RWPE1 (cell line): ENCODE data around the gene SNHG17.
A peak's percentile ranks its signal among the peaks of the same experiment; 100 is the strongest.
"Not testable (repeated sequence)": the region's sequence is repeated elsewhere in the genome, so short reads cannot be mapped to it uniquely, and the experiment has no call there.

Source experiments
- CTCF ChIA-PET: fragments of 350-600 bp; sonication (Branson Sonifier 250); formaldehyde crosslinking; extraction: SDS; loops from one replicate; lab custom pipeline; 2021; lab: Yijun Ruan, JAX
- POLR2A ChIA-PET: fragments of 400-600 bp; formaldehyde crosslinking; extraction: SDS; loops from one replicate; lab custom pipeline; 2020; ENCODE audit warnings: antibody characterized with exemption; ENCODE audit not compliant: low non-redundant PET; lab: Yijun Ruan, JAX
- DNase-seq: peaks from one replicate; pipeline ENCODE4 v3.0.0; 2012; ENCODE audit warnings: low spot score
- H3K27ac ChIP-seq: fragments of 450-650 bp; 2 replicates; pipeline ENCODE4 v1.5.1; 2017
- CTCF ChIP-seq: fragments of 450-650 bp; conservative IDR thresholded peaks from 2 replicates; pipeline ENCODE4 v1.5.1; 2017; ENCODE audit warnings: low read depth, mild to moderate bottlenecking

The SNHG17 gene

GRCh38 chr20:38445381-38445796 lies 10.3 kb upstream of the SNHG17 start:
- POLR2A ChIA-PET: interaction anchor here (2.1 kb wide), 1 partner anchor 11 kb away, joined by 23 read pairs; the partner anchor contains the start of gene SNHG17
- no peak for TF ChIP-seq CTCF
- H3K27ac ChIP-seq: no peak overlapping the region
- CTCF ChIA-PET: interaction anchor here (0.6 to 2.8 kb wide), 4 partner anchors 11 to 555 kb away, joined by 3 to 40 read pairs (median 12); partner anchors contain the start of genes RALGAPB and SNHG17
- no peak for DNase-seq

- CTCF ChIA-PET: no interaction called here
- no peak for TF ChIP-seq CTCF
- POLR2A ChIA-PET: no interaction called here
- H3K27ac ChIP-seq: no peak overlapping the region
- no peak for DNase-seq
Observed at GRCh38 chr20:38441916-38442315, 6.8 kb upstream of the SNHG17 start.

GRCh38 chr20:38441110-38441509 lies 6.0 kb upstream of the SNHG17 start:
- POLR2A ChIA-PET: interaction anchor here (0.7 kb wide), 1 partner anchor 15 kb away, joined by 7 read pairs; no protein-coding TSS in a partner anchor
- H3K27ac ChIP-seq, CTCF ChIA-PET, DNase-seq: not testable (repeated sequence)

- no peak for TF ChIP-seq CTCF
- no peak for DNase-seq
- H3K27ac ChIP-seq: no peak overlapping the region
- CTCF ChIA-PET: interaction anchor here (0.5 to 1.9 kb wide), 2 partner anchors 9 to 92 kb away, joined by 5 to 12 read pairs; no protein-coding TSS in a partner anchor
- POLR2A ChIA-PET: no interaction called here
Observed at GRCh38 chr20:38437796-38438195, 2.7 kb upstream of the SNHG17 start.

GRCh38 chr20:38435555-38435939 lies 419 bp upstream of the SNHG17 start:
- CTCF ChIA-PET: interaction anchor here (0.6 to 2.9 kb wide), 10 partner anchors 9 to 64 kb away, joined by 3 to 40 read pairs (median 6); partner anchors contain the start of gene RALGAPB
- H3K27ac ChIP-seq: peak overlapping the region; percentile 81
- TF ChIP-seq CTCF: peak; percentile 72; the same call in 1 of the 2 replicates
- DNase-seq: no peak
- POLR2A ChIA-PET: interaction anchor here (0.6 to 2.0 kb wide), 8 partner anchors 11 to 1333 kb away, joined by 3 to 23 read pairs (median 4); partner anchors contain the start of gene RALGAPB

- H3K27ac ChIP-seq: peak overlapping the region; percentile 81
- DNase-seq: no peak
- CTCF ChIA-PET: interaction anchor here (0.6 to 2.9 kb wide), 3 partner anchors 12 to 366 kb away, joined by 3 to 40 read pairs (median 5); no protein-coding TSS in a partner anchor
- POLR2A ChIA-PET: interaction anchor here (0.6 to 2.0 kb wide), 4 partner anchors 12 to 177 kb away, joined by 3 to 23 read pairs (median 10); partner anchors contain the start of gene RALGAPB
- TF ChIP-seq CTCF: no peak
Observed at GRCh38 chr20:38434301-38434741, 807 bp downstream of the SNHG17 start.
